Stomach (tissue), 9 donors: ENCODE results near the gene MED25. TPM values are rescaled to one million over a fixed set of nuclear protein-coding genes. Genes with fewer than 3 reads are reported as not detected.
"Not testable (repeated sequence)": the region's sequence is repeated elsewhere in the genome, so short reads cannot be mapped to it uniquely, and the experiment has no call there.

Experiments
- DNase-seq, 2 donors: peaks; one replicate each; pipeline versions ENCODE4 v3.0.0 to v3.0.0-alpha.2; 2013 to 2019
- H3K27ac ChIP-seq, 5 donors: fragments of 200-600 bp in 4 of 5; sonication (generic) in 4 of 5; one replicate each; pipeline ENCODE4 v1.5.1; 2013 to 2019; ENCODE audit warnings: mild to moderate bottlenecking in 1 of 5, moderate library complexity in 1 of 5
- H3K27me3 ChIP-seq, 3 donors: fragments of 200-600 bp; sonication (generic); one replicate each; pipeline ENCODE4 v1.5.1; 2017 to 2019; ENCODE audit warnings: mixed run types in 1 of 3
- H3K36me3 ChIP-seq, 4 donors: fragments of 200-600 bp; sonication (generic); 1 replicate in 3 of 4; 2 replicates in 1 of 4; pipeline ENCODE4 v1.5.1; 2016 to 2019
- H3K4me1 ChIP-seq, 4 donors: fragments of 200-600 bp; sonication (generic); one replicate each; pipeline ENCODE4 v1.5.1; 2016 to 2019
- H3K4me3 ChIP-seq, 4 donors: fragments of 200-600 bp; sonication (generic) in 3 of 4; one replicate each; pipeline ENCODE4 v1.5.1; 2016 to 2019; ENCODE audit warnings: mild to moderate bottlenecking in 1 of 4
- H3K9me3 ChIP-seq, 4 donors: fragments of 200-600 bp; sonication (generic); one replicate each; pipeline ENCODE4 v1.5.1; 2016 to 2019
- EP300 ChIP-seq: sonication (generic); formaldehyde crosslinking; IDR thresholded peaks from one replicate; pipeline ENCODE4 v1.6.1; 2017; ENCODE audit warnings: antibody characterized with exemption
- POLR2A ChIP-seq, 4 donors: fragments of 450-650 bp; IDR thresholded peaks; one replicate each; pipeline ENCODE4 v1.6.1; 2016; ENCODE audit warnings: antibody characterized with exemption in 4 of 4, control low read depth in 2 of 4, mild to moderate bottlenecking in 1 of 4, moderate library complexity in 1 of 4
- POLR2AphosphoS5 ChIP-seq, 3 donors: sonication (generic); formaldehyde crosslinking; IDR thresholded peaks; one replicate each; pipeline ENCODE4 v1.6.1; 2016; ENCODE audit warnings: antibody characterized with exemption in 3 of 3
- WGBS, 5 donors: extraction: QIAGEN DNeasy Blood & Tissue Kit in 3 of 5; methylation state at CpG; one replicate each; pipeline versions ENCODE4 v1.1.5 to v1.1.7; 2013 to 2018; 5-methylcytosine and 5-hydroxymethylcytosine counted together
- intact Hi-C: fragments of 100-400 bp; cut with DNase I; formaldehyde crosslinking; loops from one replicate; pipeline ENCODE4 v1.15.1; 2023; ENCODE audit warnings: low total_unique reads
- polyA plus RNA-seq, 3 donors: library from polyadenylated mRNA; stranded (reverse); fragments of 200-250 nt; gene quantifications; one replicate each; pipeline ENCODE4 v1.2.3, GENCODE V29; 2013
- total RNA-seq, 5 donors: library from RNA; depleted of rRNA; stranded (reverse); fragments of >200 nt; gene quantifications; one replicate each; pipeline versions ENCODE4 v1.1.0 to v1.2.3, GENCODE V29; 2014 to 2016
- TF ChIP-seq, protein P1 (sequence below), 7 experiments: fragments of 450-650 bp in 4 of 7; fragments of 200-600 bp in 3 of 7; sonication (generic) in 3 of 7; IDR thresholded peaks; one replicate each; pipeline ENCODE4 v1.5.1; 2016 to 2019; ENCODE audit warnings: antibody characterized with exemption in 7 of 7, control low read depth in 2 of 7, mild to moderate bottlenecking in 1 of 7
- donor health status: healthy with polysubstance abuse.
- donor health status: Bipolar disorder and iron deficiency.
- donor health status: healthy.

MED25 gene
- total and polyA plus RNA-seq, 8 donors: 18.0 to 387 (median 57.6) TPM

DNA sequence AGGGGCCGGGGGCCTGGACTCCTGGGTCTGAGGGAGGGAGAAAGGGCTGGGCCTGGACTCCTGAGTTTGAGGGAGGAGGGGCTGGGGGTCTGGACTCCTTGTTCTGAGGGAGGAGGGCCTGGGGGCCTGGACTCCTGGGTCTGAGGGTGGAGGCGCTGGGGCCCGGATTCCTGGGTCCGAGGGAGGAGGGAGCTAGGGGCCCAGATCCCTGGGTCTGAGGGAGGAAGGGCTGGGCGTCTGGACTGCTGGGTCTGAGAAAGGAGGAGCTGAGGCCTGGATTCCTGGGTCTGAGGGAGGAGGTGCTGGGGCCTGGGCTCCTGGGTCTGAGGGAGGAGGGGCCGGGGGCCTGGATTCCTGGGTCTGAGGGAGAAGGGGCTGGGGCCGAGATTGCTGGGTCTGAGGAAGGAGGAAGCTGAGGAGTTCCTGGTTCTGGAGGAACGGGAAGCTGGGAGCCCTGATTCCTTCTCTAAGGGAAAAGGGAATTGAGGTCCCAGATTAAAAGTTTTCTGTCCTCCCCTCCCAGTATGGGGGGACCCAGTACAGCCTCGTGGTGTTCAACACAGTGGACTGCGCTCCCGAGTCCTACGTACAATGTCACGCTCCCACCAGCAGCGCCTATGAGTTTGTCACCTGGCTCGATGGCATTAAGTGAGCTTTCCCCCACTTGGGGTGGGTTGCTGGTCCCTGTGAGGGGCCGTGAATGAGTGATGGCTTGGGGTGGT, 721 bp downstream of the MED25 start:
- H3K36me3 ChIP-seq: peaks cover 9 to 29% (median 25%) of the 10 kb centered on the region in 4 donors
- H3K4me1 ChIP-seq: peaks cover 28 to 46% (median 40%) of the 10 kb centered on the region in 4 donors
- no peaks in the 10 kb centered on the region for H3K27me3 ChIP-seq
- peak overlapping the region; percentile 69 to 88 (median 78) for H3K4me3 ChIP-seq
- H3K27ac ChIP-seq: peak overlapping the region; percentile 90 to 97 (median 94)
- intact Hi-C loops: no loop called here
- no peak for DNase-seq
- TF ChIP-seq POLR2A (IDR thresholded peaks at IDR 0.05): no peak
- TF ChIP-seq, protein P1, sequence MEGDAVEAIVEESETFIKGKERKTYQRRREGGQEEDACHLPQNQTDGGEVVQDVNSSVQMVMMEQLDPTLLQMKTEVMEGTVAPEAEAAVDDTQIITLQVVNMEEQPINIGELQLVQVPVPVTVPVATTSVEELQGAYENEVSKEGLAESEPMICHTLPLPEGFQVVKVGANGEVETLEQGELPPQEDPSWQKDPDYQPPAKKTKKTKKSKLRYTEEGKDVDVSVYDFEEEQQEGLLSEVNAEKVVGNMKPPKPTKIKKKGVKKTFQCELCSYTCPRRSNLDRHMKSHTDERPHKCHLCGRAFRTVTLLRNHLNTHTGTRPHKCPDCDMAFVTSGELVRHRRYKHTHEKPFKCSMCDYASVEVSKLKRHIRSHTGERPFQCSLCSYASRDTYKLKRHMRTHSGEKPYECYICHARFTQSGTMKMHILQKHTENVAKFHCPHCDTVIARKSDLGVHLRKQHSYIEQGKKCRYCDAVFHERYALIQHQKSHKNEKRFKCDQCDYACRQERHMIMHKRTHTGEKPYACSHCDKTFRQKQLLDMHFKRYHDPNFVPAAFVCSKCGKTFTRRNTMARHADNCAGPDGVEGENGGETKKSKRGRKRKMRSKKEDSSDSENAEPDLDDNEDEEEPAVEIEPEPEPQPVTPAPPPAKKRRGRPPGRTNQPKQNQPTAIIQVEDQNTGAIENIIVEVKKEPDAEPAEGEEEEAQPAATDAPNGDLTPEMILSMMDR (IDR thresholded peaks at IDR 0.05): no peak
- no peak for TF ChIP-seq POLR2AphosphoS5 (IDR thresholded peaks at IDR 0.05)
- no peak for TF ChIP-seq EP300
- no peaks in the 10 kb centered on the region for H3K9me3 ChIP-seq
- WGBS, 5 donors: 17 to 28% (median 19%) methylated on average over 15 to 16 of the region's 16 CpGs

DNA sequence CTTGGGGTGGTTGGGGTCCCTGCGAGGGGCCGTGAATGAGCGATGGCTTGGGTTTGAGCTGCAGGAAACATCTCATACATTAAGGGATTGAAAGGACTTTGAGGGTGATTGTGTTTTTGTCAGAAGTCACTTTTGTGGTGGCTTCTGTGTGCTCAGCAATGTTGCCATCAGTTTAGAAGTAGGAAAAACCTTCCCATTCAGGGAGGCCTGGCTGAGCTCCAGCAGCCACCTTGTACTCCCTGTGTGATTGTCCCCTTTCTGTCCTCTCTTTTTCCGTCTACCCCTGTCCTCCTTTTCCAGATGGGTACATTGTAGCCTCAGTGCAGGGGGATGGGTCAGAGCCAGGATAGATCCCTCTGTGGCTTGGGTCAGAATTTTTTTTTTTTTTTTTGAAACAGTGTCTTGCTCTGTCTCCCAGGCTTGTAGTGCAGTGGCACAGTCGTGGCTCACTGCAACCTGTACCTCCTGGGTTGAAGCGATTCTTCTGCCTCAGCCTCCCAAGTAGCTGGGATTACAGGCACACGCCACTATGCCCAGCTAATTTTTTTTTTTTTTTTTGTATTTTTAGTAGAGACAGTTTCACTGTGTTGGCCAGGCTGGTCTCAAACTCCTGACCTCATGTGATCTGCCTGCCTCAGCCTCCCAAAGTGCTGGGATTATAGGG, 1.5 kb downstream of the MED25 start:
- H3K9me3 ChIP-seq, intact Hi-C loops, H3K27me3 ChIP-seq: not testable (repeated sequence)
- Histone ChIP-seq H3K27ac (peak overlapping the region; percentile 20 to 97 (median 92)), H3K36me3 (peaks cover 14 to 35% (median 32%) of the 10 kb centered on the region in 4 donors), H3K4me1 (peaks cover 28 to 45% (median 38%) of the 10 kb centered on the region in 4 donors), H3K4me3 (peak overlapping the region; percentile 69 to 88 (median 78))
- DNase-seq: peak; percentile 36 to 45
- WGBS, 5 donors: 53 to 72% (median 64%) methylated on average over 7 of the region's 7 CpGs

DNA sequence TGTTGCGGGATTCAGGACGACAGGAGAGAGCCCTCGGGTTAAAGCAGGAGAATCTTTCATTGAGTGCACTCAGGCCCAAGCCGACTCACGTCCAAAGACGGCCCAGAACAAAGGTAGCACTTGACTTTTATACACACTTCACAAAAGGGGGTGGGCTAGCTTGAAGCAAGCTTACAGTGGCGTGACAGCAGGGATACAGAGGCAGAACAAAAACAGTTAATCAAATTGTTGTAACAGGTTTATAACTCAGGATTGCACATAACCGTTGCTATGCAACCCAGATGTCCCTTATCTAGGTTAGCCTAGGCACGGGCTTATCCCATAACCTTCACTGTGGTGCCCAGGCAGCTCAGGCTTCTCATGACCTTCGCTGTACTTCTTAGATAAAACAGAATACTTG, 2.0 kb downstream of the MED25 start:
- H3K9me3 ChIP-seq: no peaks in the 10 kb centered on the region
- peak overlapping the region in 2 of 4 donors; percentile 85 to 88 for H3K4me3 ChIP-seq
- 38 to 57% (median 55%) methylated on average over 10 of the region's 10 CpGs for WGBS, 5 donors
- peak; percentile 47 to 65 for DNase-seq
- peak overlapping the region; percentile 5 to 94 (median 54) for H3K27ac ChIP-seq
- intact Hi-C loops: no loop called here
- no peaks in the 10 kb centered on the region for H3K27me3 ChIP-seq
- peak in 1 of 3 donors; percentile 22 for TF ChIP-seq POLR2AphosphoS5 (IDR thresholded peaks at IDR 0.05)
- TF ChIP-seq, protein P1 (IDR thresholded peaks at IDR 0.05): no peak
- H3K36me3 ChIP-seq: peaks cover 14 to 37% (median 33%) of the 10 kb centered on the region in 4 donors
- H3K4me1 ChIP-seq: peaks cover 28 to 50% (median 38%) of the 10 kb centered on the region in 4 donors

DNA sequence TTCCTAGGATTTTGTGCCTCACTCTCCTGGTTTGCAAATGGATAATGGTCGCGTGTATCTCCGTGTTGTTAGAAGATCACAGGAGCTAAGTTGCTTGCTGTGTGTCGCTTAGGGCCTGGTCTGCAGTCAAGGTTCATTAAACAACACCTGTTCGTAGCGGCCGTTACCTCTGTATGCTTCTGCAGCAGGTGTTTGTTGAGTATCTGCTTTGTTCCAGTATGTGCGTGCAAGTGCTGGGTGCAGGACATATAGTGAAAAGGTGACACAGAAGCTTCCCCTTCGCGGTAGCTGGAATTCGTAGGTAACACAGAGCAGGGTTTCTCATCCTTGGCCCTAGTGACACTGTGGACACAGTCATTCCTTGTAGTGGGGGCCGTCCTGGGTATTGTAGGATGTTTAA, 5.4 kb downstream of the MED25 start:
- H3K27me3 ChIP-seq: no peaks in the 10 kb centered on the region
- H3K9me3 ChIP-seq: no peaks in the 10 kb centered on the region
- TF ChIP-seq, protein P1 (IDR thresholded peaks at IDR 0.05): no peak
- no peak for TF ChIP-seq EP300
- no peak for TF ChIP-seq POLR2A (IDR thresholded peaks at IDR 0.05)
- no peak for TF ChIP-seq POLR2AphosphoS5 (IDR thresholded peaks at IDR 0.05)
- peaks cover 22 to 54% (median 34%) of the 10 kb centered on the region in 4 donors for H3K4me1 ChIP-seq
- 87 to 93% (median 93%) methylated on average over 12 of the region's 12 CpGs for WGBS, 5 donors
- peaks cover 20 to 66% (median 54%) of the 10 kb centered on the region in 4 donors for H3K36me3 ChIP-seq
- H3K27ac ChIP-seq: no peak overlapping the region
- intact Hi-C loops: no loop called here
- DNase-seq: peak in 1 of 2 donors; percentile 32
- H3K4me3 ChIP-seq: no peak overlapping the region
